ENCODE measurements around the gene ARFRP1. TPM values are rescaled to one million over a fixed set of nuclear protein-coding genes. Genes with fewer than 3 reads are reported as not detected.

The ARFRP1 gene
- total and polyA plus RNA-seq, 2 of the 13 experiments (the other 11 are each of a cell fraction or from before 2014, with no cell fraction given) = 32.0 to 51.1 TPM

DNA sequence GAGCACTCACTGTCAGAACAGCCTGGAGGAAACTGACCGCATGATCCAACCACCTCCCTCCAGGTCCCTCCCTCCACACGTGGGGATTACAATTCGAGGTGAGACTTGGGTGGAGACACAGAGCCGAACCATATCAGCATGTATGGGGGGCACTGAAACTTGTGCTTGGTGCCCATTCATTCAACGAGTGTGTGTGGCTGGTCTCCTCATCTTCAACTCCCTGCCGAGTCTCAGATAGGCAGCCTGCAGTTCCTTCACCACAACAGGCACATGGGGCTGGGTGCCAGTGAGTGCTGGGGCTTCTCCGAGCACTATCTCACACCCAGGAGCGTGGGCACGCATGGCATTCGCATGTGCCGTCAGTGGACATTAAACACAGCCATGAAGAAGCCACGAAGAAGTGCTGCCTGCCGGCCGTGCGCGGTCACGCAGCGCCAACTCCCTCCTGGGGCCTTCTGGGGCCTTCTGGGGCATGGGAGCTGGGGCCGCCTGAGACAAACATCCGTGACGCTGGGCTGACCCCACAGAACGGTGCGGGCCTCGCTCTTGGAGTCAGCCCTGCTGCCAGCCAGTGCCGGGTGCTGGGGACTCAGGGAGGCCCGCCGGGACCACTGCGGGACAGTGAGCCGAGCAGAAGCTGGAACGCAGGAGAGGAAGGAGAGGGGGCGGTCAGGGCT, 50.4 kb downstream of the ARFRP1 start (continued):
- TF ChIP-seq ZNF670 (CRISPR knock-in tag; IDR thresholded peaks at IDR 0.05; ENCODE audit: borderline replicate concordance) (no peak), ZSCAN25 (CRISPR knock-in tag; IDR thresholded peaks at IDR 0.05) (no peak), ZNF674 (CRISPR knock-in tag; IDR thresholded peaks at IDR 0.05; ENCODE audit: low read depth) (no peak), ZNF737 (CRISPR knock-in tag; IDR thresholded peaks at IDR 0.05; ENCODE audit: borderline replicate concordance) (peak; percentile 9; the same call in 1 of the 2 replicates), HIVEP1 (CRISPR knock-in tag; IDR thresholded peaks at IDR 0.05) (0 out of 2 replicates have a peak, but pooled peaks have one; percentile 20), SP1 (IDR thresholded peaks at IDR 0.05) (no peak), SP1 (CRISPR knock-in tag; IDR thresholded peaks at IDR 0.05) (0 out of 2 replicates have a peak, but pooled peaks have one; percentile 21), GABPA (IDR thresholded peaks at IDR 0.05; ENCODE audit: low read depth, low read length) (no peak), GABPA (CRISPR knock-in tag; IDR thresholded peaks at IDR 0.05; ENCODE audit: low read depth) (no peak), ARNT2 (CRISPR knock-in tag; IDR thresholded peaks at IDR 0.05; ENCODE audit: low read depth) (no peak), TOE1 (CRISPR knock-in tag; IDR thresholded peaks at IDR 0.05) (no peak), AKAP8 (CRISPR knock-in tag; IDR thresholded peaks at IDR 0.05) (no peak), MEIS1 (CRISPR knock-in tag; IDR thresholded peaks at IDR 0.05; ENCODE audit: borderline replicate concordance) (0 out of 2 replicates have a peak, but pooled peaks have one; percentile 4), ZNF367 (CRISPR knock-in tag; IDR thresholded peaks at IDR 0.05; ENCODE audit: borderline replicate concordance) (no peak), ZNF772 (CRISPR knock-in tag; IDR thresholded peaks at IDR 0.05) (no peak), FLYWCH1 (CRISPR knock-in tag; IDR thresholded peaks at IDR 0.05) (no peak), MTF1 (CRISPR knock-in tag; IDR thresholded peaks at IDR 0.05) (no peak), ZNF749 (CRISPR knock-in tag; IDR thresholded peaks at IDR 0.05; ENCODE audit: borderline replicate concordance) (no peak), ZNF446 (CRISPR knock-in tag; IDR thresholded peaks at IDR 0.05) (no peak; the same call in none of the 2 replicates), MTA1 (CRISPR knock-in tag; IDR thresholded peaks at IDR 0.05; ENCODE audit: borderline replicate concordance) (peak; percentile 35; the same call in 1 of the 2 replicates), SMYD3 (CRISPR knock-in tag; IDR thresholded peaks at IDR 0.05) (no peak), ZNF776 (CRISPR knock-in tag; IDR thresholded peaks at IDR 0.05) (no peak), IKZF1 (IDR thresholded peaks at IDR 0.05) (no peak), MEIS2 (CRISPR knock-in tag; IDR thresholded peaks at IDR 0.05) (no peak)
- TF ChIP-seq, protein P1, sequence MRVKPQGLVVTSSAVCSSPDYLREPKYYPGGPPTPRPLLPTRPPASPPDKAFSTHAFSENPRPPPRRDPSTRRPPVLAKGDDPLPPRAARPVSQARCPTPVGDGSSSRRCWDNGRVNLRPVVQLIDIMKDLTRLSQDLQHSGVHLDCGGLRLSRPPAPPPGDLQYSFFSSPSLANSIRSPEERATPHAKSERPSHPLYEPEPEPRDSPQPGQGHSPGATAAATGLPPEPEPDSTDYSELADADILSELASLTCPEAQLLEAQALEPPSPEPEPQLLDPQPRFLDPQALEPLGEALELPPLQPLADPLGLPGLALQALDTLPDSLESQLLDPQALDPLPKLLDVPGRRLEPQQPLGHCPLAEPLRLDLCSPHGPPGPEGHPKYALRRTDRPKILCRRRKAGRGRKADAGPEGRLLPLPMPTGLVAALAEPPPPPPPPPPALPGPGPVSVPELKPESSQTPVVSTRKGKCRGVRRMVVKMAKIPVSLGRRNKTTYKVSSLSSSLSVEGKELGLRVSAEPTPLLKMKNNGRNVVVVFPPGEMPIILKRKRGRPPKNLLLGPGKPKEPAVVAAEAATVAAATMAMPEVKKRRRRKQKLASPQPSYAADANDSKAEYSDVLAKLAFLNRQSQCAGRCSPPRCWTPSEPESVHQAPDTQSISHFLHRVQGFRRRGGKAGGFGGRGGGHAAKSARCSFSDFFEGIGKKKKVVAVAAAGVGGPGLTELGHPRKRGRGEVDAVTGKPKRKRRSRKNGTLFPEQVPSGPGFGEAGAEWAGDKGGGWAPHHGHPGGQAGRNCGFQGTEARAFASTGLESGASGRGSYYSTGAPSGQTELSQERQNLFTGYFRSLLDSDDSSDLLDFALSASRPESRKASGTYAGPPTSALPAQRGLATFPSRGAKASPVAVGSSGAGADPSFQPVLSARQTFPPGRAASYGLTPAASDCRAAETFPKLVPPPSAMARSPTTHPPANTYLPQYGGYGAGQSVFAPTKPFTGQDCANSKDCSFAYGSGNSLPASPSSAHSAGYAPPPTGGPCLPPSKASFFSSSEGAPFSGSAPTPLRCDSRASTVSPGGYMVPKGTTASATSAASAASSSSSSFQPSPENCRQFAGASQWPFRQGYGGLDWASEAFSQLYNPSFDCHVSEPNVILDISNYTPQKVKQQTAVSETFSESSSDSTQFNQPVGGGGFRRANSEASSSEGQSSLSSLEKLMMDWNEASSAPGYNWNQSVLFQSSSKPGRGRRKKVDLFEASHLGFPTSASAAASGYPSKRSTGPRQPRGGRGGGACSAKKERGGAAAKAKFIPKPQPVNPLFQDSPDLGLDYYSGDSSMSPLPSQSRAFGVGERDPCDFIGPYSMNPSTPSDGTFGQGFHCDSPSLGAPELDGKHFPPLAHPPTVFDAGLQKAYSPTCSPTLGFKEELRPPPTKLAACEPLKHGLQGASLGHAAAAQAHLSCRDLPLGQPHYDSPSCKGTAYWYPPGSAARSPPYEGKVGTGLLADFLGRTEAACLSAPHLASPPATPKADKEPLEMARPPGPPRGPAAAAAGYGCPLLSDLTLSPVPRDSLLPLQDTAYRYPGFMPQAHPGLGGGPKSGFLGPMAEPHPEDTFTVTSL (CRISPR knock-in tag; IDR thresholded peaks at IDR 0.05; ENCODE audit: borderline replicate concordance) = peak; percentile 74; the same call in 1 of the 2 replicates
- TF ChIP-seq, protein P2, sequence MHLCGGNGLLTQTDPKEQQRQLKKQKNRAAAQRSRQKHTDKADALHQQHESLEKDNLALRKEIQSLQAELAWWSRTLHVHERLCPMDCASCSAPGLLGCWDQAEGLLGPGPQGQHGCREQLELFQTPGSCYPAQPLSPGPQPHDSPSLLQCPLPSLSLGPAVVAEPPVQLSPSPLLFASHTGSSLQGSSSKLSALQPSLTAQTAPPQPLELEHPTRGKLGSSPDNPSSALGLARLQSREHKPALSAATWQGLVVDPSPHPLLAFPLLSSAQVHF (CRISPR knock-in tag; IDR thresholded peaks at IDR 0.05) = 0 out of 2 replicates have a peak, but pooled peaks have one; percentile 75
- TF ChIP-seq, protein P3, sequence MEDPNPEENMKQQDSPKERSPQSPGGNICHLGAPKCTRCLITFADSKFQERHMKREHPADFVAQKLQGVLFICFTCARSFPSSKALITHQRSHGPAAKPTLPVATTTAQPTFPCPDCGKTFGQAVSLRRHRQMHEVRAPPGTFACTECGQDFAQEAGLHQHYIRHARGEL (CRISPR knock-in tag; IDR thresholded peaks at IDR 0.05) = no peak
